Measurements from ENCODE around the gene MTUS2. TPM values are rescaled to one million over a fixed set of nuclear protein-coding genes. Genes with fewer than 3 reads are reported as not detected.
"Not testable (repeated sequence)": the region's sequence is repeated elsewhere in the genome, so short reads cannot be mapped to it uniquely, and the experiment has no call there.

Gene MTUS2
- total RNA-seq, 1 experiment from 2014 or later: 0.11 TPM

- intact Hi-C loops (cut with micrococcal nuclease; ENCODE audit: unreplicated experiment): no loop called here
- H3K27me3 ChIP-seq (replicated peaks; ENCODE audit: insufficient read depth, low read depth, low read length, poor library complexity): no peaks in the 10 kb centered on the region
- ChIA-PET CTCF (no interaction called here), POLR2A (ENCODE audit: low non-redundant PET) (no interaction called here)
- TF ChIP-seq CTCF (conservative IDR thresholded peaks at IDR 0.05; ENCODE audit: low read depth, low read length): no peak
- TF ChIP-seq EZH2 (IDR thresholded peaks at IDR 0.05; ENCODE audit: borderline replicate concordance, low read depth, low read length, poor library complexity, severe bottlenecking): no peak
- no peaks in the 10 kb centered on the region for H3K36me3 ChIP-seq (ENCODE audit: insufficient read depth, low read length, poor library complexity, severe bottlenecking)
- no peaks in the 10 kb centered on the region for H3K4me1 ChIP-seq (ENCODE audit: insufficient read depth, low read length, poor library complexity, severe bottlenecking)
- BruUV-seq (replicated peaks): no TSS peak
- no peak overlapping the region for H3K4me3 ChIP-seq (ENCODE audit: low read depth, low read length, poor library complexity, severe bottlenecking)
- no peaks in the 10 kb centered on the region for H3K9me3 ChIP-seq (ENCODE audit: low read depth, low read length, poor library complexity, severe bottlenecking)
- no peak for DNase-seq (ENCODE audit: low spot score)
- no peak overlapping the region for H3K27ac ChIP-seq (ENCODE audit: low read depth, low read length, poor library complexity, severe bottlenecking)
These were observed 519.5 kb downstream of the MTUS2 start for GRCh38 chr13:29339386-29340272.

GRCh38 chr13:29345860-29346582 lies 525.9 kb downstream of the MTUS2 start:
- H3K4me1 ChIP-seq (ENCODE audit: insufficient read depth, low read length, poor library complexity, severe bottlenecking); H3K27me3 ChIP-seq (replicated peaks; ENCODE audit: insufficient read depth, low read depth, low read length, poor library complexity); H3K9me3 ChIP-seq (ENCODE audit: low read depth, low read length, poor library complexity, severe bottlenecking); H3K4me3 ChIP-seq (ENCODE audit: low read depth, low read length, poor library complexity, severe bottlenecking); intact Hi-C loops (cut with micrococcal nuclease; ENCODE audit: unreplicated experiment); H3K27ac ChIP-seq (ENCODE audit: low read depth, low read length, poor library complexity, severe bottlenecking); POLR2A ChIA-PET (ENCODE audit: low non-redundant PET); BruUV-seq (replicated peaks); DNase-seq (ENCODE audit: low spot score); CTCF ChIA-PET; H3K36me3 ChIP-seq (ENCODE audit: insufficient read depth, low read length, poor library complexity, severe bottlenecking): not testable (repeated sequence)

GRCh38 chr13:29355029-29355428 lies 534.9 kb downstream of the MTUS2 start:
- no peak overlapping the region for H3K27ac ChIP-seq (ENCODE audit: low read depth, low read length, poor library complexity, severe bottlenecking)
- no TSS peak for BruUV-seq (replicated peaks)
- H3K4me3 ChIP-seq (ENCODE audit: low read depth, low read length, poor library complexity, severe bottlenecking): no peak overlapping the region
- no peak for TF ChIP-seq CTCF (conservative IDR thresholded peaks at IDR 0.05; ENCODE audit: low read depth, low read length)
- TF ChIP-seq EZH2 (IDR thresholded peaks at IDR 0.05; ENCODE audit: borderline replicate concordance, low read depth, low read length, poor library complexity, severe bottlenecking): no peak
- CTCF ChIA-PET: no interaction called here
- no peak for DNase-seq (ENCODE audit: low spot score)
- POLR2A ChIA-PET (ENCODE audit: low non-redundant PET): no interaction called here
- peaks cover 32% of the 10 kb centered on the region for H3K27me3 ChIP-seq (replicated peaks; ENCODE audit: insufficient read depth, low read depth, low read length, poor library complexity)
- H3K9me3 ChIP-seq (ENCODE audit: low read depth, low read length, poor library complexity, severe bottlenecking): no peaks in the 10 kb centered on the region
- intact Hi-C loops (cut with micrococcal nuclease; ENCODE audit: unreplicated experiment): no loop called here
- H3K36me3 ChIP-seq (ENCODE audit: insufficient read depth, low read length, poor library complexity, severe bottlenecking): no peaks in the 10 kb centered on the region
- H3K4me1 ChIP-seq (ENCODE audit: insufficient read depth, low read length, poor library complexity, severe bottlenecking): no peaks in the 10 kb centered on the region
